Mucosa of descending colon (tissue), 3 donors: ENCODE measurements around the gene MTHFD1L. TPM values are rescaled to one million over a fixed set of nuclear protein-coding genes. Genes with fewer than 3 reads are reported as not detected.
A peak's percentile ranks its signal among the peaks of the same experiment; 100 is the strongest.

Source experiments
- ATAC-seq: fragments of 200-7000 bp; cut with Tn5 transposase; one replicate; pipeline ENCODE4 v1.9.1; 2020; ENCODE audit warnings: mild to moderate bottlenecking, moderate library complexity
- DNase-seq, 3 donors: peaks; one replicate each; pipeline ENCODE4 v3.0.0-alpha.2; 2020
- H3K36me3 ChIP-seq: fragments of 200-600 bp; one replicate; pipeline ENCODE4 v1.8.0; 2021; ENCODE audit warnings: low read depth, mild to moderate bottlenecking
- H3K4me1 ChIP-seq: fragments of 200-600 bp; one replicate; pipeline ENCODE4 v1.8.0; 2021; ENCODE audit warnings: low read depth, mild to moderate bottlenecking
- H3K4me3 ChIP-seq: fragments of 200-600 bp; one replicate; pipeline ENCODE4 v1.8.0; 2021; ENCODE audit warnings: mild to moderate bottlenecking
- H3K9me3 ChIP-seq: fragments of 200-600 bp; one replicate; pipeline ENCODE4 v1.8.0; 2021; ENCODE audit warnings: mild to moderate bottlenecking
- intact Hi-C, 2 donors: fragments of 100-400 bp; cut with DNase I in 1 of 2; cut with micrococcal nuclease in 1 of 2; formaldehyde crosslinking; loops; one replicate each; pipeline versions ENCODE4 v1.11.0 to v1.11.1; 2022; cut with DNase I, micrococcal nuclease
- total RNA-seq, 3 donors: library from RNA; stranded (reverse); fragmentation: NEBNext Ultra II Directional in 2 of 3; extraction: Animal tissue kit (Norgen Biotek cat#: 25700) in 2 of 3; gene quantifications; one replicate each; pipeline versions ENCODE4 v1.2.1 to v1.2.4, GENCODE V29; 2021 to 2023
- TF ChIP-seq, protein P1 (sequence below): fragments of 200-600 bp; IDR thresholded peaks from one replicate; pipeline ENCODE4 v1.8.0; 2022; ENCODE audit warnings: antibody characterized with exemption, mild to moderate bottlenecking
- donor health status: DM: no; HTN: no; CAD: no; lungs with moderate emphysema.
- donor health status: DM: no; HTN: no; CAD: no.
- donor health status: DM: no; HTN: yes; CAD: no.

MTHFD1L gene
- total RNA-seq, 3 donors from 2014 or later: 7.1 to 11.1 (median 8.9) TPM

DNA sequence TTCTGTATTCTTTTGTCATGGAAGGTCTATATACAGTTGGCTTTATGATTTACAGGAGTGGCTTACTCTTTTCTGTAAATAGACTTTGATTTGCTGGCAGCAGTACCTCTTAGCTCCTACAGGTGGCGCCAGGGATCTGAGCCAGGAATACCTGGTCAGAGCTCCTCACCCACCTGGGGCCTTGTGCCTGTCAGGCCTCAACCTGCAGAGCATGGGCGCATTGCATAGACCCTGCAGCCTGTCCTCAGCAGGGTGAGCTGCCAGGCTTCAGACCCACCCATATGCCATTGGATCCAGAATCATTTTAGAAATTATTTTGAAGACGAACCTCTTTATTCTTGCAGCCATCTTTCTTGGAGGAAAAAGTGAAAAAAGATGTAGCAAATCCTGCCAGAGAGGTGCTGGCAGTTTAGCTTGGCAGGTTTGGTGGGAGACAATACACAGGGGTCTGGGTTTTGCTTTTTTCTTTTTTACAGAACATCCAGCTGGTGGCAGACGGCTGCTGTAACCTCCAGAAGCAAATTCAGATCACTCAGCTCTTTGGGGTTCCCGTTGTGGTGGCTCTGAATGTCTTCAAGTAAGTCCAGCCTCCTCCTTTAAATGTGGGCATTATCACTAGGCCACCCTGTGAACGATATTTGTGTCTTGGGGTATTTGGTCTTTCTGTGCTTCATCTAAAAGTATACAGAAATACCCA is 149.1 kb downstream of the MTHFD1L start:
- peak; percentile 66 to 77 (median 75) for DNase-seq
- Histone ChIP-seq H3K36me3 (no peaks in the 10 kb centered on the region), H3K4me3 (no peak overlapping the region), H3K9me3 (no peaks in the 10 kb centered on the region), H3K4me1 (no peaks in the 10 kb centered on the region)
- TF ChIP-seq, protein P1, sequence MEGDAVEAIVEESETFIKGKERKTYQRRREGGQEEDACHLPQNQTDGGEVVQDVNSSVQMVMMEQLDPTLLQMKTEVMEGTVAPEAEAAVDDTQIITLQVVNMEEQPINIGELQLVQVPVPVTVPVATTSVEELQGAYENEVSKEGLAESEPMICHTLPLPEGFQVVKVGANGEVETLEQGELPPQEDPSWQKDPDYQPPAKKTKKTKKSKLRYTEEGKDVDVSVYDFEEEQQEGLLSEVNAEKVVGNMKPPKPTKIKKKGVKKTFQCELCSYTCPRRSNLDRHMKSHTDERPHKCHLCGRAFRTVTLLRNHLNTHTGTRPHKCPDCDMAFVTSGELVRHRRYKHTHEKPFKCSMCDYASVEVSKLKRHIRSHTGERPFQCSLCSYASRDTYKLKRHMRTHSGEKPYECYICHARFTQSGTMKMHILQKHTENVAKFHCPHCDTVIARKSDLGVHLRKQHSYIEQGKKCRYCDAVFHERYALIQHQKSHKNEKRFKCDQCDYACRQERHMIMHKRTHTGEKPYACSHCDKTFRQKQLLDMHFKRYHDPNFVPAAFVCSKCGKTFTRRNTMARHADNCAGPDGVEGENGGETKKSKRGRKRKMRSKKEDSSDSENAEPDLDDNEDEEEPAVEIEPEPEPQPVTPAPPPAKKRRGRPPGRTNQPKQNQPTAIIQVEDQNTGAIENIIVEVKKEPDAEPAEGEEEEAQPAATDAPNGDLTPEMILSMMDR: peak; percentile 97
- intact Hi-C loops: loop anchor here (5.0 to 10.0 kb wide), 2 partner anchors 230 to 308 kb away; no protein-coding TSS in a partner anchor
- peak; percentile 97 for ATAC-seq

DNA sequence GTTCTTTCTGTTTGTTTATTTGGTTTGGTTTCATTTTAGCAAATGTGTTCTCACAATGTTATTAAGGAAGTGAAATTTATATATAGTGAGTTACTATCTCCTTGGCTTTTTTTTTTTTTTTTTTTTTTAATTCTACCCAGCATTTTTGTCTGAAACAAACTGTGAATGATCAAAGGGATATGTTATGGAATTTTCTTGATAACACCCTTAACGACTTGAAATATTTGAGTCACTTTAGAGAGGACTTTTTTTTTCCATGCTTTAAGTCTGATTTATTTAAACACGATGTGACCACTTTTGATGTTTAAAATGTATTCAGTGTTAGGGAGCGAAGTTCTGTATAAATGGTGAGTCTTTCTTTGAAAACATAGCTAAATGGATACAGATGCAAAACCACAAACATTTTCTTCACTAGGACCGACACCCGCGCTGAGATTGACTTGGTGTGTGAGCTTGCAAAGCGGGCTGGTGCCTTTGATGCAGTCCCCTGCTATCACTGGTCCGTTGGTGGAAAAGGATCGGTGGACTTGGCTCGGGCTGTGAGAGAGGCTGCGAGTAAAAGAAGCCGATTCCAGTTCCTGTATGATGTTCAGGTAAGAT is 149.7 kb downstream of the MTHFD1L start:
- intact Hi-C loops: loop anchor here (5.0 to 10.0 kb wide), 2 partner anchors 230 to 307 kb away; no protein-coding TSS in a partner anchor
- TF ChIP-seq, protein P1: no peak
- Histone ChIP-seq H3K36me3 (no peaks in the 10 kb centered on the region), H3K9me3 (no peaks in the 10 kb centered on the region), H3K4me3 (no peak overlapping the region), H3K4me1 (no peaks in the 10 kb centered on the region)
- no peak for ATAC-seq
- DNase-seq: no peak

DNA sequence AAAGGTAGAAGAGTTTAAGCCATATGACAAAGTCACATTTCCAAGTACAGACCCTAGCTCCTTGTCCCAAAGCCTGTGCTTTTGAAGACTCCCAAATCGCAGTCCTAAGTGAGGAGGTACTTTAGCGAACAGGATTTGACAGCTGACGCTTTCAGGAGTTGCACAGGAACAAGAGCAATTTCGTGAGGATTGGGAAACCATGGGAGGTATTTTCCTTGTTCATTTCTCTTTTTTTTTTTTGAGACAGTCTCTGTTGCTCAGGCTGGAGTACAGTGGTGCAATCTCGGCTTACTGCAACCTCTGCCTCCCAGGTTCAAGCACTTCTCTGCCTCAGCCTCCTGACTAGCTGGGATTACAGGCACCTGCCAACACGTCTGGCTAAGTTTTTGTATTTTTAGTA is 150.6 kb downstream of the MTHFD1L start:
- Histone ChIP-seq H3K36me3 (no peaks in the 10 kb centered on the region), H3K4me3 (no peak overlapping the region), H3K9me3 (no peaks in the 10 kb centered on the region), H3K4me1 (no peaks in the 10 kb centered on the region)
- DNase-seq (no peak), ATAC-seq (no peak)
- TF ChIP-seq, protein P1: no peak
- intact Hi-C loops: loop anchor here (5.0 to 10.0 kb wide), 2 partner anchors 229 to 306 kb away; no protein-coding TSS in a partner anchor

DNA sequence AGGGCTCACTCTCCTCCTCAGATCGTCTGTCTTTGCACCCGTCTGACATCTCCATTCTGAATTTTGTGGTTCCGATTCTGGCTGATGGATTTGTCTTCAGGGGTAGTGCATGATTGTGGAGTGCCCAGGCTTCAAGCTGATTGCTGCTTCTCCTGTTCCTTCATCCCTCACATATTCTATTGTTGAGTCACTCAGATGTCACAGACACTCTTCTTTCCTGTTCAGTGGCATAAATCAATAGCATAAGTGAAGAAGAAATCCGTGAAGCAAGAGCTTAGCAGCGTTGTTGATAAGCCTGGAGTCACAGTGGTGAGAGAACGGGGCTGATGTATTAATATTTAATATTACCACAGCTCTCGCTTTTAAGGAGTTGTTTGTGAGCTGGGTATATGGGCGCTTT is 152.5 kb downstream of the MTHFD1L start:
- DNase-seq: no peak
- intact Hi-C loops: loop anchor here (5.0 to 10.0 kb wide), 2 partner anchors 227 to 304 kb away; no protein-coding TSS in a partner anchor

DNA sequence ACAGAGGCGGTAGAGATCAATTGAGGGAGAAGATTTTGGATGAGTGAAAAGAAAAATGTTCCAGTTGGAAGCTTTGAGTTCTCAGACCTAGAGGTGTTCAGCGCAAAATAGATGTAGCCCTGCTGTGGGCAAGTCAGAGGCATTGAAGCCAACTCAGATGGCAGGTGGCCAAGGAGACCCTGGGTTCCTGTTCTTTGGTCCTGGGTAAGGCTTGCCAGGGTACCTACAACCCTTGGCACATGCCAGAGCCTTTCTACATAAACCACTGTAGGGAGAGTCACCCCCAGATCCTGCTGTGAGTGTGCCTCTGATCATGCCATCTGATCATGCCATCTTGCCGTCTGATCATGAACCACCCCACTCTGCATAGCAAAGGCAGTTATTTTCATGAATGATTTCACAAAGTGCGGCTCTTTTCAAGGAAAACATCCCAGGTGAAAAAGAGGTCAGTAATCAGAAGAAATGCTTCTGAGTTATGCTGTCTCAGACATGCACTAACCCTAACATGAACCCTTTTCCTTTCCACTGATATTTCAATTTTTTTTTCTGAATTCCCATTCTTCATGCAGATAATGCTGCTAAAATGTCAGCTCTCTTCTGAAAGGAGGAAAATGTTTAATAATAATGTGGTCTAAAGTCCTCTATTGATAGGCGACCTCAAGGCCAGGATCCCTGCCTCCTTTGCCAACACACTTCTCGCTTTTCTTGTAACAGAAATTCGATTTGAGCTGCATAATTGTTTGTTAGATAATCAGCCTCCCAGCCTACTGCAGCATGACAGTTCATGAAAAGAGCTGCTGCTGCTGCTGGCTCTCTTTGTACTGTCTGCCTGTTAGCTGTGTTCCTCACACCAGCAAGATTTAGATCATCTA is 153.6 kb downstream of the MTHFD1L start:
- intact Hi-C loops: loop anchor here (5.0 to 10.0 kb wide), 2 partner anchors 226 to 303 kb away; no protein-coding TSS in a partner anchor
- H3K4me1 ChIP-seq: no peaks in the 10 kb centered on the region
- TF ChIP-seq, protein P1: no peak
- ATAC-seq: no peak
- no peaks in the 10 kb centered on the region for H3K36me3 ChIP-seq
- DNase-seq: no peak
- no peak overlapping the region for H3K4me3 ChIP-seq
- H3K9me3 ChIP-seq: no peaks in the 10 kb centered on the region

More for the DNA sequence above, 152.5 kb downstream of the MTHFD1L start:
- no peaks in the 10 kb centered on the region for H3K9me3 ChIP-seq
- TF ChIP-seq, protein P1: no peak
- no peak overlapping the region for H3K4me3 ChIP-seq
- H3K4me1 ChIP-seq: no peaks in the 10 kb centered on the region
- no peaks in the 10 kb centered on the region for H3K36me3 ChIP-seq
- no peak for ATAC-seq
